Mesothelial cell of epicardium (in vitro differentiated cells): Measurements from ENCODE around the gene TADA1. TPM values are rescaled to one million over a fixed set of nuclear protein-coding genes. Genes with fewer than 3 reads are reported as not detected.

ENCODE experiments used
- DNase-seq, 2 experiments: peaks; one replicate each; pipeline ENCODE4 v3.0.0; 2021; ENCODE audit warnings: low spot score in 2 of 2; ENCODE audit not compliant: unreplicated experiment in 2 of 2
- H3K27ac Mint-ChIP-seq: 2 replicates; pipeline ENCODE4 v1.8.0; 2021; ENCODE audit warnings: mixed read lengths
- H3K27me3 Mint-ChIP-seq: 2 replicates; pipeline ENCODE4 v1.8.0; 2021; ENCODE audit warnings: low read depth, mixed read lengths
- H3K36me3 Mint-ChIP-seq: 2 replicates; pipeline ENCODE4 v1.8.0; 2021; ENCODE audit warnings: mixed read lengths
- H3K4me1 Mint-ChIP-seq: 2 replicates; pipeline ENCODE4 v1.8.0; 2021; ENCODE audit warnings: mixed read lengths
- H3K4me3 Mint-ChIP-seq: 2 replicates; pipeline ENCODE4 v1.8.0; 2021; ENCODE audit warnings: mild to moderate bottlenecking, moderate library complexity, mixed read lengths
- H3K9me3 Mint-ChIP-seq: 2 replicates; pipeline ENCODE4 v1.8.0; 2021; ENCODE audit warnings: mixed read lengths
- total RNA-seq: library from RNA; stranded (reverse); gene quantifications from 3 replicates; pipeline ENCODE4 v1.2.1, GENCODE V29; 2021
- TF ChIP-seq, protein P1 (sequence below): fragments of 200-600 bp; sonication (generic); IDR thresholded peaks from one replicate; pipeline ENCODE4 v1.5.0; 2021; ENCODE audit warnings: antibody characterized with exemption; ENCODE audit not compliant: unreplicated experiment

Gene TADA1
- total RNA-seq, 1 donor from 2014 or later: 17.4 TPM

DNA sequence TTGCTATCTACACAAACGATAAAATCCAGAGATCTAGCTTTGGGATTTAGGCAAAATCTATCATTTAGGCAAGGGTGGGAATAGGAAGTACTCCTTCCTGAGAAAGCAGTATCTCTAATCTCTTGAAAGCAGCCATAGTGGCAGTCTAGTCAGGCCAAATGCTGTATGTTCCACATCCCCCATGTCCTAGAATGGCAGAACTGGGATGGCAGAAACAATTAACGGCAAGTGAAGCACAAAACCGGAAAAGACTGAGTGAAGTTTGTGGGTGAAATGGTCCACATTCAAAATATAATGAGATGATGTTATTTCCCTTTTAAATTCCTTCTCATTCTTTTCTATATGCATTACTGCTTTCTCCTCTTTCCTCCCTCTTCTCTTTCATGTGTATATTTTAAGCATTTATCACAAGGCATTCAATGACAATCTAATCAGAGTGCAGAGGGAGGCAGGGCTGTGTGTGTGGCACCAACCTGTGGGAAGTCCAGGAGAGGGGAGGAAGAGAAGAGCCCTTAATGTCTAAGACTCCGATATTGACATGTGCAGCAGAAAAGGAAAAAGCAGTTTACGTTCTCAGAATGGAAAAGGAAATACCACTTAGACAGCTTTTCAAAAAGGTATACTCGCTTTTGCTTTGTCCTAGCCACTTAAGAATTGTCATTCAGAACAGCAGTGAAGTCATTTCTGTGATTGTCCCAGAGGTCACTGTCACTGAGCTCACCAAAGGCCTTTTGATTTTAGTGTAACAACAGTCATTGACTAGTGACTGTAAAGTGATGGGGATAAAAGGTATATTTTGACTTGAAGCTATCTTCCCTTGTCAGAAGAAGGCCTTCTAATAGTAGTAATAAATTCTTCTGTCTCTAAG, 42.3 kb upstream of the TADA1 start:
- no peaks in the 10 kb centered on the region for H3K9me3 Mint-ChIP-seq
- no peak for DNase-seq
- peaks cover 81% of the 10 kb centered on the region for H3K27me3 Mint-ChIP-seq
- peaks cover 2% of the 10 kb centered on the region for H3K4me1 Mint-ChIP-seq
- TF ChIP-seq, protein P1, sequence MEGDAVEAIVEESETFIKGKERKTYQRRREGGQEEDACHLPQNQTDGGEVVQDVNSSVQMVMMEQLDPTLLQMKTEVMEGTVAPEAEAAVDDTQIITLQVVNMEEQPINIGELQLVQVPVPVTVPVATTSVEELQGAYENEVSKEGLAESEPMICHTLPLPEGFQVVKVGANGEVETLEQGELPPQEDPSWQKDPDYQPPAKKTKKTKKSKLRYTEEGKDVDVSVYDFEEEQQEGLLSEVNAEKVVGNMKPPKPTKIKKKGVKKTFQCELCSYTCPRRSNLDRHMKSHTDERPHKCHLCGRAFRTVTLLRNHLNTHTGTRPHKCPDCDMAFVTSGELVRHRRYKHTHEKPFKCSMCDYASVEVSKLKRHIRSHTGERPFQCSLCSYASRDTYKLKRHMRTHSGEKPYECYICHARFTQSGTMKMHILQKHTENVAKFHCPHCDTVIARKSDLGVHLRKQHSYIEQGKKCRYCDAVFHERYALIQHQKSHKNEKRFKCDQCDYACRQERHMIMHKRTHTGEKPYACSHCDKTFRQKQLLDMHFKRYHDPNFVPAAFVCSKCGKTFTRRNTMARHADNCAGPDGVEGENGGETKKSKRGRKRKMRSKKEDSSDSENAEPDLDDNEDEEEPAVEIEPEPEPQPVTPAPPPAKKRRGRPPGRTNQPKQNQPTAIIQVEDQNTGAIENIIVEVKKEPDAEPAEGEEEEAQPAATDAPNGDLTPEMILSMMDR: no peak
- no peaks in the 10 kb centered on the region for H3K36me3 Mint-ChIP-seq
- no peak overlapping the region for H3K4me3 Mint-ChIP-seq
- no peak overlapping the region for H3K27ac Mint-ChIP-seq

DNA sequence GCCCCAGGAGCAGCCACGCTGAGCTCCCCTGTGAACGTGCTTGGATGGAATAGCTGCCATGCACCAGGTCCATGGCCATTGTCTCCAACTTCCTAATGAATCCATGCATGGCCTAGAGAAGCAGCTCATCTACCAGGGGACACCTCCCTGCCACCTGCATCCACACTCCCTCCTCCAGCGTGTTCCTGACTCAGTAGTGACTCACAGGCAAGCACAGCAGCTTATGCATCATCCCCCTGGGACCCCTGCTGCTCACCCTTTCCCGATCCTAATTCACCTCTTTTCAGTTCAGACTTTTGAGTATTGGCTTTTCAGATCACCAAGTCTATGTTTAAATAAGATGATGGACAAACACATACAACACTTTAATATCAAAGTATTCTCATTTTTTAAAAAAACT, 39.9 kb upstream of the TADA1 start:
- no peak for DNase-seq
- no peak overlapping the region for H3K4me3 Mint-ChIP-seq
- no peak overlapping the region for H3K27ac Mint-ChIP-seq
- peaks cover 62% of the 10 kb centered on the region for H3K27me3 Mint-ChIP-seq
- peaks cover 3% of the 10 kb centered on the region for H3K36me3 Mint-ChIP-seq
- TF ChIP-seq, protein P1: no peak
- H3K9me3 Mint-ChIP-seq: peaks cover 18% of the 10 kb centered on the region
- peaks cover 2% of the 10 kb centered on the region for H3K4me1 Mint-ChIP-seq

DNA sequence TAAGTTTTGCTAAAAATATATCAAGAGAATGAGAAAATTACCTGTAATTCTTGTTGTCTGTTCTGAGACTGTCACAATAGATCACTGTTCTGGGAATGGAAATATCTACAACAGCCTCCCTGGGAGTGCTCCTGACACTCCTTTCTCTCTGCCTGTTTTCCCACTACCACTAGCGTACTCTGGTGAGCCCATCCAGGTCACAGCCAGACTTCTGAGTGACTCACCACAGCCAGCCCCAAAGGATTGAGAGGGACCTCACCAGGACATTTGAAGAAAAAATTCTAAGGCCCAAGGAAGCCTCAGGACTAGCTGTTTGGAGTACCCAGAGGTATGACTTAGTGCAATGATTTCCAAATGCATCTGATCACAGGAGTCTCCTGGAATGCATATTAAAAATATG, 39.0 kb upstream of the TADA1 start:
- Mint-ChIP-seq H3K36me3 (peaks cover 3% of the 10 kb centered on the region), H3K4me1 (no peaks in the 10 kb centered on the region), H3K4me3 (no peak overlapping the region), H3K9me3 (peaks cover 20% of the 10 kb centered on the region), H3K27me3 (peaks cover 55% of the 10 kb centered on the region), H3K27ac (no peak overlapping the region)
- TF ChIP-seq, protein P1: no peak
- no peak for DNase-seq

DNA sequence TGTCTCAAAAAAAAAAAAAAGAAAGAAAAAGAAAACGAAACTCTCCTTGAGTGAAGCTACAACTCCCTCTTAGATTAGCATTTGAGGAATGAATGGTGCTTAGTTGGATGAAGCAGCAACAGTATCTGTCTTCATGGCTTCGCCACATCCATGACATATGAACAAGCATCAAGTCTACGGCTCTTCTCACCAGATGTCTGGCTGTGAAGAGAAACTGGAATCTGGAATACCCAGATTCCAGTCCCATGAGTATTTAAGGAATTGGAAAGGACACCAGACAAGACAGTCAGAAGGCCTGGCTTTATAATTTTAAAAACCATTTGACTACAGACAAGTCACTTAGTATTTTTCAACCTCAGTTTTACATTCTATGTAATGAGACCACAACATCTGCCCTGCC, 38.0 kb upstream of the TADA1 start:
- no peak for DNase-seq
- no peak overlapping the region for H3K4me3 Mint-ChIP-seq
- no peaks in the 10 kb centered on the region for H3K4me1 Mint-ChIP-seq

DNA sequence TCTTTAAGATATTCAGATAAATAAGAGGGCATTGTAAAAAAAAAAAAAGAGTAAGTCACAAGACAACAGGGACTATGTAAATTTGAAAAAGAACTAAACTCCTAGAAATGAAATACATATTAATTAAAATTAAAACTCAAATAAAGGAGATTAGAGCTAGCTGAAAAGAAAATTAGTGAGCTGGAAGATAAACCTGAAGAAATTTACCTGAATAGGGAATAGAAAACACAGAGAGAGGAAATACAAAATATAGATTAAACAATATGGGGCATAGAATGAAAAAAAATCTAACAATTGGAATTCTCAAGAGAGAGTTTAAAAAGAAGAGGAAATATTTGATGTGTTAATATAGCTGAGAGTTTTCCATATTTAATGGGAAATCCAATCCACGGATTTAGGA, 35.6 kb upstream of the TADA1 start:
- Mint-ChIP-seq H3K4me3 (no peak overlapping the region), H3K36me3 (peaks cover 3% of the 10 kb centered on the region), H3K4me1 (peaks cover 4% of the 10 kb centered on the region), H3K9me3 (peaks cover 20% of the 10 kb centered on the region), H3K27me3 (peaks cover 29% of the 10 kb centered on the region), H3K27ac (no peak overlapping the region)
- TF ChIP-seq, protein P1: no peak
- DNase-seq: no peak

More for the DNA sequence above, 38.0 kb upstream of the TADA1 start:
- Mint-ChIP-seq H3K27me3 (peaks cover 49% of the 10 kb centered on the region), H3K27ac (no peak overlapping the region), H3K36me3 (peaks cover 3% of the 10 kb centered on the region), H3K9me3 (peaks cover 20% of the 10 kb centered on the region)
- TF ChIP-seq, protein P1: no peak
